Body of pancreas (tissue), 4 donors: ENCODE measurements around the gene ACIN1.

ENCODE experiments used
- POLR2A ChIP-seq, 3 donors: fragments of 450-650 bp; IDR thresholded peaks; one replicate each; pipeline ENCODE4 v1.6.1; 2016; ENCODE audit warnings: antibody characterized with exemption in 3 of 3, mild to moderate bottlenecking in 2 of 3
- TF ChIP-seq, protein P1 (sequence below), 7 experiments: fragments of 450-650 bp in 4 of 7; fragments of 200-600 bp in 3 of 7; sonication (generic) in 3 of 7; IDR thresholded peaks; one replicate each; pipeline ENCODE4 v1.5.1; 2016 to 2019; ENCODE audit warnings: antibody characterized with exemption in 7 of 7

DNA sequence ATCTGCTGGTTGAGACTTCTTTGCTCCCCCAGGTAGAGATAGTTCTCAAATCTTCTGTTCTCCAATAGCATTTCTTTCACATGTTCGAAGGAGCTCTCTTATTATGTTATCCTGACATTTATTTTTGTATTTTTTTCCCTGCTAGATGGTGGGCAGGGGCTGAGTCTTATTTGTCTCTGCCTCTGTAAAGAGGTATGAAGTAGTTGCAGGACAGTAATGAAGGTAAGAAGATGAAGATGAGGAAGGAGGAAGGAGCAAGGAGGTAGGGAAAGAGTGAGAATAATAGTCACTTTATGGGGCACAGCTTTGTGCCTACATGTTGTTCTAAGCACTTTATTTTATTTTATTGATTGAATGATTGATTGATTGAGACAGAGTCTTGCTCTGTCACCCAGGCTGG is 14.8 kb upstream of the ACIN1 start:
- TF ChIP-seq, protein P1, sequence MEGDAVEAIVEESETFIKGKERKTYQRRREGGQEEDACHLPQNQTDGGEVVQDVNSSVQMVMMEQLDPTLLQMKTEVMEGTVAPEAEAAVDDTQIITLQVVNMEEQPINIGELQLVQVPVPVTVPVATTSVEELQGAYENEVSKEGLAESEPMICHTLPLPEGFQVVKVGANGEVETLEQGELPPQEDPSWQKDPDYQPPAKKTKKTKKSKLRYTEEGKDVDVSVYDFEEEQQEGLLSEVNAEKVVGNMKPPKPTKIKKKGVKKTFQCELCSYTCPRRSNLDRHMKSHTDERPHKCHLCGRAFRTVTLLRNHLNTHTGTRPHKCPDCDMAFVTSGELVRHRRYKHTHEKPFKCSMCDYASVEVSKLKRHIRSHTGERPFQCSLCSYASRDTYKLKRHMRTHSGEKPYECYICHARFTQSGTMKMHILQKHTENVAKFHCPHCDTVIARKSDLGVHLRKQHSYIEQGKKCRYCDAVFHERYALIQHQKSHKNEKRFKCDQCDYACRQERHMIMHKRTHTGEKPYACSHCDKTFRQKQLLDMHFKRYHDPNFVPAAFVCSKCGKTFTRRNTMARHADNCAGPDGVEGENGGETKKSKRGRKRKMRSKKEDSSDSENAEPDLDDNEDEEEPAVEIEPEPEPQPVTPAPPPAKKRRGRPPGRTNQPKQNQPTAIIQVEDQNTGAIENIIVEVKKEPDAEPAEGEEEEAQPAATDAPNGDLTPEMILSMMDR (IDR thresholded peaks at IDR 0.05): no peak
- TF ChIP-seq POLR2A (IDR thresholded peaks at IDR 0.05): no peak
